ENCODE results near the gene CLEC1A.
A peak's percentile ranks its signal among the peaks of the same experiment; 100 is the strongest.

CLEC1A gene

DNA sequence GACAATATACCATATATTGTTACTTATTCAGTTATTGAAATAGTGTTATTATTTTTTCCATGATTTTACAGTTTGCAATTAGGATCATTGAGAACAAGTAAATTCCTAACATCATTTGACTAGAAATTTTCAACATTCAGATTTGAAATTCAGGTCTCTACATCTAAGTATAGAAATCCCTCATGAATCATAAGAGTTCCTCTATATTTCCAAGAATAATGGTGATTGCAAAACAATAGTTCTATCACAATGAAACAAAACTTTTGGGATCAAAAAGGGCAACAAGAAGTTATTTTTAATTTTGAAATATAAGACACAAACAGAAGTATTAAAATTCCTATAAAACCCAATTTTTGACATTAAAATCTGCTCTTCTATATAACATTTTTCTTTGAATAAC is 10.8 kb downstream of the CLEC1A start:
- Histone ChIP-seq H3K27ac (no peak overlapping the region), H3K9me3 (ENCODE audit: severe bottlenecking) (no peaks in the 10 kb centered on the region), H3K27me3 (ENCODE audit: insufficient read depth, low read depth, severe bottlenecking) (no peaks in the 10 kb centered on the region), H3K36me3 (no peaks in the 10 kb centered on the region), H3K4me3 (ENCODE audit: low read depth, low read length) (no peak overlapping the region)
- DNase-seq, result no peak
- TF ChIP-seq CTCF (IDR thresholded peaks at IDR 0.05; ENCODE audit: low read depth, low read length), result no peak

DNA sequence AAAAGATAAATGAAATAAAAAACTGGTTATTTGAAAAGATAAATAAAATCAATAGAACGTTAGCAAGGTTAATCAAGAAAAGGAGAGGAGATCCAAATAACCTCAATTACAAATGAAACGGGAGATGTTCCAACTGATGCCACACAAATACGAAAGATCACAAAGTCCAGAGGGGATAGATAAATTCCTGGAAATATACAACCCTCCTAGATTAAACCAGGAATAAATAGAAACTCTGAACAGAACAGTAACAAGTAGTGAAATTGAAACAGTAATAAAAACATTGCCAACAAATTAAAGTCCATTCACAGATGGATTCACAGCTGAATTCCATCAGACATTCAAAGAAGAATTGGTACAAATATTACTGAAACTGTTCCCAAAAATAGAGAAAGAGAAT is 12.4 kb downstream of the CLEC1A start:
- Histone ChIP-seq H3K36me3 (no peaks in the 10 kb centered on the region), H3K27ac (no peak overlapping the region), H3K4me3 (ENCODE audit: low read depth, low read length) (no peak overlapping the region), H3K27me3 (ENCODE audit: insufficient read depth, low read depth, severe bottlenecking) (no peaks in the 10 kb centered on the region), H3K9me3 (ENCODE audit: severe bottlenecking) (no peaks in the 10 kb centered on the region)
- TF ChIP-seq CTCF (IDR thresholded peaks at IDR 0.05; ENCODE audit: low read depth, low read length), result no peak
- DNase-seq, result no peak

DNA sequence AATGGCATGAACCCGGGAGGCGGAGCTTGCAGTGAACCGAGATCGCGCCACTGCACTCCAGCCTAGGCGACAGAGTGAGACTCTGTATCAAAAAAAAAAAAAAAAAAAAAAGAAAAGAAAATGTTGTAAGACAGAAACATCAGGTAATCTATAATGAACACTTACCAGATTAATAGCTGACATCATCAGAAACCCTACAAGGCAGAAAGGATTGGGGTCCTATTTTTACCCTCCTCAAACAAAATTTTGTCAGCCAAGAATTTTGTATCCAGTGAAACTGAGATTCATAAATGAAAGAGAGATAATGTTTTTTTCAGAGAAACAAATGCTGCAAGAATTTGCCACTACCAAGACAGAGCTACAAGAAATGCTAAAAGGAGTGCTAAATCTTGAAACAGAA is 14.1 kb downstream of the CLEC1A start:
- Histone ChIP-seq H3K9me3 (ENCODE audit: severe bottlenecking) (no peaks in the 10 kb centered on the region), H3K36me3 (no peaks in the 10 kb centered on the region), H3K4me3 (ENCODE audit: low read depth, low read length) (no peak overlapping the region), H3K27me3 (ENCODE audit: insufficient read depth, low read depth, severe bottlenecking) (no peaks in the 10 kb centered on the region), H3K27ac (no peak overlapping the region)
- no peak for DNase-seq
- TF ChIP-seq CTCF (IDR thresholded peaks at IDR 0.05; ENCODE audit: low read depth, low read length), result no peak

DNA sequence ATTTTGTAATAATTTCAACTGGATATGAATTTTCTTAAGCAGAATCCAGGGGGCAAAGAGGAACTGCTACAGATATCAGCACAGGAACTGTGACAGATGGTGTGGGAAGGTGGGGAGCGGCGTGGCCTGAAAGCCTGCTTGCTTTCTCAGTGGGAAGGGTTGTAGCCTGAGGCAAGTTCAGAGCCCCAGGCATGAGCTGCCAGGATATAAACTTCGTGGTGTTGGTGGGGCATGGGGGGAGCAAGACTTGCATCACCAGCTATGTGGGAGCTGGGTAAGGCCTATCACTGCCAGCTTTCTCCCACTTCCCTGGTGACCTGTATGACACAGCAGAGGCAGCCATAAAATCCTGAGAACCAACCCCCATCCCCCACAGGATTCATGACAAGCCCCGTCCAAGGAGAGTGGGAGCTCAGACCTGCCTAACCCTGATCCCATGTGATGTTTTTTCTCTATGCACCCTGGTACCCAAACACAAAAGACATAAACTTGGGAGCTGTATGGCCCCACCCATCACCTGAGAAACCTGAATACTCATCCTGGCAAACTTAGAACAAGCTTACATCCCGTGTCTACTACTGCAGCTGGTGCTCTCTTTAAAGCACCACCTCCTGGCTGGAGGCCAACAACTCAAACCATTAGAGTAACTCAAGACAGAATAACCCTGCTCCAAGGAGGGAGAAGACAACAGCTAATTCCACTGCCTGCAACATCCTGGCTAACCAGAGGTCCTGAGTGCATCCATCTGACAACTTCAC is 16.5 kb downstream of the CLEC1A start:
- H3K4me3 ChIP-seq (ENCODE audit: low read depth, low read length), result no peak overlapping the region
- no peaks in the 10 kb centered on the region for H3K9me3 ChIP-seq (ENCODE audit: severe bottlenecking)
- peak overlapping the region; percentile 11; the same call in 1 of the 2 replicates for H3K27ac ChIP-seq
- no peaks in the 10 kb centered on the region for H3K27me3 ChIP-seq (ENCODE audit: insufficient read depth, low read depth, severe bottlenecking)
- TF ChIP-seq CTCF (IDR thresholded peaks at IDR 0.05; ENCODE audit: low read depth, low read length), result no peak
- DNase-seq, result peak; percentile 43
- no peaks in the 10 kb centered on the region for H3K36me3 ChIP-seq

- no peak for DNase-seq
- no peak overlapping the region for H3K4me3 ChIP-seq (ENCODE audit: low read depth, low read length)
- H3K9me3 ChIP-seq (ENCODE audit: severe bottlenecking), result no peaks in the 10 kb centered on the region
- H3K36me3 ChIP-seq, result no peaks in the 10 kb centered on the region
- H3K27ac ChIP-seq, result no peak overlapping the region
- no peaks in the 10 kb centered on the region for H3K27me3 ChIP-seq (ENCODE audit: insufficient read depth, low read depth, severe bottlenecking)
- TF ChIP-seq CTCF (IDR thresholded peaks at IDR 0.05; ENCODE audit: low read depth, low read length), result no peak
These were observed 23.3 kb downstream of the CLEC1A start for GRCh38 chr12:10075451-10075850.

- no peak overlapping the region for H3K4me3 ChIP-seq (ENCODE audit: low read depth, low read length)
- no peaks in the 10 kb centered on the region for H3K27me3 ChIP-seq (ENCODE audit: insufficient read depth, low read depth, severe bottlenecking)
- no peaks in the 10 kb centered on the region for H3K36me3 ChIP-seq
- DNase-seq, result no peak
- H3K9me3 ChIP-seq (ENCODE audit: severe bottlenecking), result no peaks in the 10 kb centered on the region
- H3K27ac ChIP-seq, result no peak overlapping the region
- no peak for TF ChIP-seq CTCF (IDR thresholded peaks at IDR 0.05; ENCODE audit: low read depth, low read length)
These were observed 25.5 kb downstream of the CLEC1A start for GRCh38 chr12:10073261-10073660.
